ENCODE results near the gene FILIP1. TPM values are rescaled to one million over a fixed set of nuclear protein-coding genes. Genes with fewer than 3 reads are reported as not detected.

FILIP1 gene
- total RNA-seq, 1 experiment from 2014 or later, result not detected

GRCh38 chr6:75291331-75291730 lies 202.3 kb downstream of the FILIP1 start:
- Histone ChIP-seq H2AFZ (ENCODE audit: low read length) (no peak overlapping the region), H3F3A (ENCODE audit: low read length, unreplicated experiment) (no peaks in the 10 kb centered on the region), H3K9me3 (ENCODE audit: low read length) (no peaks in the 10 kb centered on the region), H3K4me1 (ENCODE audit: insufficient read depth, low read length) (0 out of 2 replicates have a peak, but pooled peaks cover 3% of the 10 kb centered on the region), H4K20me1 (ENCODE audit: low read length) (no peaks in the 10 kb centered on the region), H3K4me3 (ENCODE audit: low read length) (no peak overlapping the region), H3K79me2 (ENCODE audit: low read length) (peaks cover 5% of the 10 kb centered on the region; the same call in 1 of the 2 replicates), H3K36me3 (ENCODE audit: low read depth, low read length) (no peaks in the 10 kb centered on the region), H3K4me2 (ENCODE audit: low read length) (no peak overlapping the region), H3K9ac (ENCODE audit: low read length) (no peak overlapping the region), H3K9me2 (replicated peaks; ENCODE audit: low read length) (no peaks in the 10 kb centered on the region), H3K27me3 (ENCODE audit: low read length) (no peaks in the 10 kb centered on the region), H3K27ac (ENCODE audit: low read length) (no peak overlapping the region)
- intact Hi-C loops (cut with micrococcal nuclease), result no loop called here
- DNase-seq (no peak), ATAC-seq (no peak)
- CTCF ChIA-PET, result no interaction called here
- BruUV-seq (replicated peaks), result no TSS peak
- TF ChIP-seq EZH2phosphoT487 (IDR thresholded peaks at IDR 0.05; ENCODE audit: borderline replicate concordance, low read length) (no peak), CTCF (conservative IDR thresholded peaks at IDR 0.05; ENCODE audit: low read depth, low read length) (no peak), EZH2 (IDR thresholded peaks at IDR 0.05; ENCODE audit: low read length, unreplicated experiment) (no peak)
- POLR2A ChIA-PET (ENCODE audit: unreplicated experiment), result no interaction called here

DNA sequence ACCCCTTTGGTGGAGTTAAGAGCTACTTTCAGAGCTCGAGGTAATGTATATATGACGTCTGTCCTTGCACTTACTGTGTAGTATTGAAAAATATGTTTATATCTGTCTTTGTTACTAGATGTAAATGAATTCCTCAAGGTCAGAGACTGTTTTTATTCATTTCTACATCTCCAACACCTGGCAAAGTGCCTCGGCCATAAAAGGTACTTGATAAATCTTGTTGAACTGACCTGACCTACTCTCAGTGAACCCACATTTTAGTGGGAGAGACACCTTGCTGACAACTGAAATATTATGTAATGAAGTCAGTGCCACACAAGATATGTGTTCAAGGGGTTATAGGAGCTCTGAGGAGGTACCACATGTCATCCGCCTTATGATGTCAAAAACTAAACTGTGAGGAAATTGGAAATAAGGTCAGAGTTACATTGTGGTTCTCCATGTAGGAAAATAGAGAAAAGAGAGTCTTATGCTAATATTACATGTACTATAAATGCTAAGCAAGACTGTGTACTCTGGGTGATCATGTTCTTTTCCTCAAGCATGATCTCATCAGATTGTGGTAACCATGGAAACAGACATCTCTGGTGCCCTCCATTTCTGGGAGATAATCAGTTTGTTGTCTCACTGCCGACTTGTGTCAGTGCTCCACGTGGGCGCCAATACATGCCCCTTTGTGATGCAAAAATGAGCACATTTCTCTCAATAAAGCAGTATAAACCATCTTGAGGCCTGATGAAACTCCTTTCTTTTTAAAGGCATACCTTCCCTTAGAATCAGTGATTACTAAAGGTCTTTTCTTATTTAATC lies 203.3 kb downstream of the FILIP1 start:
- intact Hi-C loops (cut with micrococcal nuclease), result no loop called here
- Histone ChIP-seq H3K4me2 (ENCODE audit: low read length) (no peak overlapping the region), H3K36me3 (ENCODE audit: low read depth, low read length) (no peaks in the 10 kb centered on the region), H3K9me2 (replicated peaks; ENCODE audit: low read length) (no peaks in the 10 kb centered on the region), H4K20me1 (ENCODE audit: low read length) (no peaks in the 10 kb centered on the region), H3K27ac (ENCODE audit: low read length) (no peak overlapping the region), H3K79me2 (ENCODE audit: low read length) (peaks cover 5% of the 10 kb centered on the region; the same call in 1 of the 2 replicates), H3F3A (ENCODE audit: low read length, unreplicated experiment) (no peaks in the 10 kb centered on the region), H3K4me3 (ENCODE audit: low read length) (no peak overlapping the region), H3K27me3 (ENCODE audit: low read length) (no peaks in the 10 kb centered on the region), H3K9ac (ENCODE audit: low read length) (no peak overlapping the region), H3K4me1 (ENCODE audit: insufficient read depth, low read length) (0 out of 2 replicates have a peak, but pooled peaks cover 3% of the 10 kb centered on the region), H2AFZ (ENCODE audit: low read length) (no peak overlapping the region), H3K9me3 (ENCODE audit: low read length) (no peaks in the 10 kb centered on the region)
- CTCF ChIA-PET, result no interaction called here
- TF ChIP-seq EZH2phosphoT487 (IDR thresholded peaks at IDR 0.05; ENCODE audit: borderline replicate concordance, low read length) (no peak), EZH2 (IDR thresholded peaks at IDR 0.05; ENCODE audit: low read length, unreplicated experiment) (no peak), CTCF (conservative IDR thresholded peaks at IDR 0.05; ENCODE audit: low read depth, low read length) (no peak)
- BruUV-seq (replicated peaks), result no TSS peak
- ATAC-seq (no peak), DNase-seq (no peak)
- POLR2A ChIA-PET (ENCODE audit: unreplicated experiment), result no interaction called here

GRCh38 chr6:75288023-75288422 lies 205.6 kb downstream of the FILIP1 start:
- ATAC-seq (no peak), DNase-seq (no peak)
- H3K79me2 ChIP-seq (ENCODE audit: low read length), result peaks cover 21% of the 10 kb centered on the region
- no peak overlapping the region for H3K27ac ChIP-seq (ENCODE audit: low read length)
- H3K27me3 ChIP-seq (ENCODE audit: low read length), result no peaks in the 10 kb centered on the region
- H4K20me1 ChIP-seq (ENCODE audit: low read length), result no peaks in the 10 kb centered on the region
- intact Hi-C loops (cut with micrococcal nuclease), result no loop called here
- BruUV-seq (replicated peaks), result no TSS peak
- no peak overlapping the region for H3K4me2 ChIP-seq (ENCODE audit: low read length)
- POLR2A ChIA-PET (ENCODE audit: unreplicated experiment), result no interaction called here
- 0 out of 2 replicates have a peak, but pooled peaks cover 3% of the 10 kb centered on the region for H3K4me1 ChIP-seq (ENCODE audit: insufficient read depth, low read length)
- no peaks in the 10 kb centered on the region for H3K9me2 ChIP-seq (replicated peaks; ENCODE audit: low read length)
- CTCF ChIA-PET, result no interaction called here
- no peak overlapping the region for H2AFZ ChIP-seq (ENCODE audit: low read length)
- no peaks in the 10 kb centered on the region for H3K9me3 ChIP-seq (ENCODE audit: low read length)
- H3K9ac ChIP-seq (ENCODE audit: low read length), result no peak overlapping the region
- no peak overlapping the region for H3K4me3 ChIP-seq (ENCODE audit: low read length)
- TF ChIP-seq CTCF (conservative IDR thresholded peaks at IDR 0.05; ENCODE audit: low read depth, low read length) (no peak), EZH2phosphoT487 (IDR thresholded peaks at IDR 0.05; ENCODE audit: borderline replicate concordance, low read length) (no peak), EZH2 (IDR thresholded peaks at IDR 0.05; ENCODE audit: low read length, unreplicated experiment) (no peak)
- no peaks in the 10 kb centered on the region for H3K36me3 ChIP-seq (ENCODE audit: low read depth, low read length)
- no peaks in the 10 kb centered on the region for H3F3A ChIP-seq (ENCODE audit: low read length, unreplicated experiment)
